Activated CD4-positive, alpha-beta T cell treated with anti-CD3 and anti-CD28 coated beads for 36 hours (primary cell): Measurements from ENCODE around the gene EIF2S3B. TPM values are rescaled to one million over a fixed set of nuclear protein-coding genes. Genes with fewer than 3 reads are reported as not detected.
"Not testable (repeated sequence)": the region's sequence is repeated elsewhere in the genome, so short reads cannot be mapped to it uniquely, and the experiment has no call there.

Experiments used
- ATAC-seq: fragments of 200-7000 bp; cut with Tn5 transposase; one replicate; pipeline ENCODE4 v1.10.0; 2021; ENCODE audit warnings: mild to moderate bottlenecking, moderate library complexity
- CTCF ChIA-PET: fragments of 350-600 bp; sonication (Branson Sonifier 250); formaldehyde crosslinking; loops from one replicate; lab custom pipeline; 2021; ENCODE audit warnings: antibody characterized with exemption; lab: Charles Lee
- POLR2A ChIA-PET: fragments of 350-600 bp; sonication (Branson Sonifier 250); formaldehyde crosslinking; loops from one replicate; lab custom pipeline; 2021; ENCODE audit warnings: antibody characterized with exemption, inconsistent platforms; lab: Charles Lee
- DNase-seq: peaks from one replicate; pipeline ENCODE4 v3.0.0-alpha.2; 2020
- H3K27ac Mint-ChIP-seq: one replicate; pipeline ENCODE4 v1.8.0; 2021; ENCODE audit warnings: mixed read lengths
- H3K27me3 Mint-ChIP-seq: one replicate; pipeline ENCODE4 v1.8.0; 2021; ENCODE audit warnings: mixed read lengths
- H3K36me3 Mint-ChIP-seq: one replicate; pipeline ENCODE4 v1.8.0; 2021; ENCODE audit warnings: low read depth, mixed read lengths
- H3K4me1 Mint-ChIP-seq: one replicate; pipeline ENCODE4 v1.8.0; 2021; ENCODE audit warnings: mixed read lengths
- H3K4me3 Mint-ChIP-seq: one replicate; pipeline ENCODE4 v1.8.0; 2021; ENCODE audit warnings: mild to moderate bottlenecking, moderate library complexity, mixed read lengths
- H3K9me3 Mint-ChIP-seq: one replicate; pipeline ENCODE4 v1.8.0; 2021; ENCODE audit warnings: low read depth, mixed read lengths
- intact Hi-C, 2 experiments: fragments of 100-400 bp; cut with DNase I in 1 of 2; cut with micrococcal nuclease in 1 of 2; formaldehyde crosslinking; loops; one replicate each; pipeline versions ENCODE4 v1.14.2 to v1.15.1; 2022 to 2024; cut with DNase I, micrococcal nuclease
- total RNA-seq, 2 experiments: library from RNA; stranded (reverse); gene quantifications; one replicate each; pipeline ENCODE4 v1.2.3, GENCODE V29; 2021

EIF2S3B gene
- 1 to 10 TPM; 1.3 to 1.8 TPM for total RNA-seq

- no peaks in the 10 kb centered on the region for H3K9me3 Mint-ChIP-seq
- H3K4me1 Mint-ChIP-seq: peaks cover 7% of the 10 kb centered on the region
- no peak within 1 kb of the TSS for H3K4me3 Mint-ChIP-seq
- H3K27ac Mint-ChIP-seq: no peak within 1 kb of the TSS
- POLR2A ChIA-PET: no interaction called here
- intact Hi-C loops: no loop called here
- DNase-seq: no peak
- no peaks in the 10 kb centered on the region for H3K36me3 Mint-ChIP-seq
- H3K27me3 Mint-ChIP-seq: peaks cover 25% of the 10 kb centered on the region
- no peak for ATAC-seq
- CTCF ChIA-PET: interaction anchor here (0.7 kb wide), 1 partner anchor 22 kb away, joined by 3 read pairs; no protein-coding TSS in a partner anchor
Measured at GRCh38 chr12:10505620-10506019, at the start of gene EIF2S3B. EIF2S3B (plus strand) TSS chr12:10505890; CDS start chr12:10505903, 13 bp downstream.

- intact Hi-C loops: no loop called here
- H3K4me3 Mint-ChIP-seq: no peak overlapping the region
- ChIA-PET CTCF (no interaction called here), POLR2A (no interaction called here)
- ATAC-seq: no peak
- H3K27me3 Mint-ChIP-seq: peaks cover 10% of the 10 kb centered on the region
- H3K9me3 Mint-ChIP-seq: peaks cover 24% of the 10 kb centered on the region
- H3K36me3 Mint-ChIP-seq: no peaks in the 10 kb centered on the region
- H3K27ac Mint-ChIP-seq: no peak overlapping the region
- no peaks in the 10 kb centered on the region for H3K4me1 Mint-ChIP-seq
- no peak for DNase-seq
Measured at GRCh38 chr12:10456856-10457255, 48.8 kb upstream of the EIF2S3B start.

GRCh38 chr12:10457760-10458159, 47.9 kb upstream of the EIF2S3B start:
- ChIA-PET CTCF (interaction anchor here (0.6 kb wide), 1 partner anchor 1030 kb away, joined by 3 read pairs; no protein-coding TSS in a partner anchor), POLR2A (no interaction called here)
- peaks cover 24% of the 10 kb centered on the region for H3K9me3 Mint-ChIP-seq
- H3K4me1 Mint-ChIP-seq: no peaks in the 10 kb centered on the region
- no peak overlapping the region for H3K4me3 Mint-ChIP-seq
- peaks cover 14% of the 10 kb centered on the region for H3K27me3 Mint-ChIP-seq
- intact Hi-C loops: no loop called here
- H3K27ac Mint-ChIP-seq: no peak overlapping the region
- ATAC-seq (no peak), DNase-seq (no peak)
- H3K36me3 Mint-ChIP-seq: no peaks in the 10 kb centered on the region

- Mint-ChIP-seq H3K4me3 (no peak overlapping the region), H3K27me3 (peaks cover 27% of the 10 kb centered on the region), H3K36me3 (no peaks in the 10 kb centered on the region), H3K27ac (no peak overlapping the region), H3K9me3 (peaks cover 1% of the 10 kb centered on the region), H3K4me1 (no peaks in the 10 kb centered on the region)
- intact Hi-C loops: no loop called here
- DNase-seq (no peak), ATAC-seq (no peak)
- POLR2A ChIA-PET: no interaction called here
- CTCF ChIA-PET: no interaction called here
Measured at GRCh38 chr12:10466311-10466710, 39.4 kb upstream of the EIF2S3B start.

GRCh38 chr12:10469701-10470100, 36.0 kb upstream of the EIF2S3B start:
- H3K36me3 Mint-ChIP-seq: no peaks in the 10 kb centered on the region
- H3K27me3 Mint-ChIP-seq: peaks cover 12% of the 10 kb centered on the region
- H3K4me3 Mint-ChIP-seq: no peak overlapping the region
- ATAC-seq (no peak), DNase-seq (no peak)
- intact Hi-C loops: no loop called here
- ChIA-PET POLR2A (no interaction called here), CTCF (no interaction called here)
- H3K4me1 Mint-ChIP-seq: no peaks in the 10 kb centered on the region
- H3K27ac Mint-ChIP-seq: no peak overlapping the region
- peaks cover 2% of the 10 kb centered on the region for H3K9me3 Mint-ChIP-seq

- ATAC-seq, H3K36me3 Mint-ChIP-seq, H3K27ac Mint-ChIP-seq, POLR2A ChIA-PET, H3K4me3 Mint-ChIP-seq, H3K27me3 Mint-ChIP-seq, CTCF ChIA-PET, intact Hi-C loops, H3K4me1 Mint-ChIP-seq, H3K9me3 Mint-ChIP-seq, DNase-seq: not testable (repeated sequence)
Measured at GRCh38 chr12:10472808-10473207, 32.9 kb upstream of the EIF2S3B start.

- DNase-seq, ATAC-seq, H3K36me3 Mint-ChIP-seq, H3K9me3 Mint-ChIP-seq, intact Hi-C loops, H3K4me3 Mint-ChIP-seq, H3K27ac Mint-ChIP-seq, H3K4me1 Mint-ChIP-seq, POLR2A ChIA-PET: not testable (repeated sequence)
- CTCF ChIA-PET: interaction anchor here (1.3 kb wide), 1 partner anchor 30 kb away, joined by 3 read pairs; no protein-coding TSS in a partner anchor
- H3K27me3 Mint-ChIP-seq: peaks cover 10% of the 10 kb centered on the region
Measured at GRCh38 chr12:10481901-10482300, 23.8 kb upstream of the EIF2S3B start.

GRCh38 chr12:10487328-10487727, 18.4 kb upstream of the EIF2S3B start:
- ATAC-seq, intact Hi-C loops, POLR2A ChIA-PET, H3K9me3 Mint-ChIP-seq, H3K27ac Mint-ChIP-seq, H3K36me3 Mint-ChIP-seq, CTCF ChIA-PET, DNase-seq, H3K4me3 Mint-ChIP-seq, H3K4me1 Mint-ChIP-seq: not testable (repeated sequence)
- H3K27me3 Mint-ChIP-seq: peaks cover 13% of the 10 kb centered on the region

- ChIA-PET CTCF (no interaction called here), POLR2A (no interaction called here)
- DNase-seq (no peak), ATAC-seq (no peak)
- Mint-ChIP-seq H3K4me1 (no peaks in the 10 kb centered on the region), H3K27me3 (peaks cover 22% of the 10 kb centered on the region), H3K9me3 (no peaks in the 10 kb centered on the region), H3K27ac (no peak overlapping the region), H3K4me3 (no peak overlapping the region), H3K36me3 (no peaks in the 10 kb centered on the region)
- intact Hi-C loops: no loop called here
Measured at GRCh38 chr12:10491766-10492165, 13.9 kb upstream of the EIF2S3B start.

GRCh38 chr12:10497602-10498001, 8.1 kb upstream of the EIF2S3B start:
- Mint-ChIP-seq H3K9me3 (no peaks in the 10 kb centered on the region), H3K4me1 (peaks cover 11% of the 10 kb centered on the region), H3K4me3 (no peak overlapping the region), H3K27ac (no peak overlapping the region), H3K27me3 (peaks cover 35% of the 10 kb centered on the region), H3K36me3 (no peaks in the 10 kb centered on the region)
- intact Hi-C loops: loop anchor here in 1 of 2 experiments (2.0 kb wide), 1 partner anchor 43 kb away; no protein-coding TSS in a partner anchor
- ChIA-PET POLR2A (no interaction called here), CTCF (no interaction called here)
- DNase-seq: peak; percentile 59
- ATAC-seq: peak; percentile 91

- Mint-ChIP-seq H3K27ac (no peak overlapping the region), H3K9me3 (no peaks in the 10 kb centered on the region), H3K4me1 (peaks cover 11% of the 10 kb centered on the region), H3K27me3 (peaks cover 37% of the 10 kb centered on the region), H3K36me3 (no peaks in the 10 kb centered on the region), H3K4me3 (no peak overlapping the region)
- no peak for DNase-seq
- ATAC-seq: no peak
- POLR2A ChIA-PET: no interaction called here
- intact Hi-C loops: loop anchor here in 1 of 2 experiments (2.0 kb wide), 1 partner anchor 43 kb away; no protein-coding TSS in a partner anchor
- CTCF ChIA-PET: no interaction called here
Measured at GRCh38 chr12:10498042-10498441, 7.6 kb upstream of the EIF2S3B start.

GRCh38 chr12:10501030-10501429, 4.7 kb upstream of the EIF2S3B start:
- ATAC-seq: no peak
- peaks cover 18% of the 10 kb centered on the region for H3K4me1 Mint-ChIP-seq
- no peaks in the 10 kb centered on the region for H3K9me3 Mint-ChIP-seq
- intact Hi-C loops: loop anchor here in 1 of 2 experiments (5.0 kb wide), 1 partner anchor 264 kb away; no protein-coding TSS in a partner anchor
- H3K27me3 Mint-ChIP-seq: peaks cover 27% of the 10 kb centered on the region
- H3K27ac Mint-ChIP-seq: no peak overlapping the region
- no peak overlapping the region for H3K4me3 Mint-ChIP-seq
- ChIA-PET CTCF (interaction anchor here (0.9 kb wide), 1 partner anchor 38 kb away, joined by 3 read pairs; no protein-coding TSS in a partner anchor), POLR2A (no interaction called here)
- DNase-seq: no peak
- H3K36me3 Mint-ChIP-seq: no peaks in the 10 kb centered on the region
